ENCODE data around the gene CLEC4E.

Gene CLEC4E

GRCh38 chr12:8493084-8493483 is 47.6 kb downstream of the CLEC4E start:
- Histone ChIP-seq H3K9me2 (replicated peaks; ENCODE audit: low read depth, low read length) (no peaks in the 10 kb centered on the region), H3F3A (ENCODE audit: low read depth) (no peaks in the 10 kb centered on the region), H3K9me3 (ENCODE audit: insufficient read depth, low read depth, low read length) (no peaks in the 10 kb centered on the region; the same call in 1 of the 2 replicates), H3K4me3 (ENCODE audit: low read length, poor library complexity, severe bottlenecking) (peak overlapping the region; percentile 11), H3K4me2 (ENCODE audit: low read depth, low read length, poor library complexity, severe bottlenecking) (peak overlapping the region; percentile 46), H3K9ac (ENCODE audit: low read depth, low read length, poor library complexity, severe bottlenecking) (no peak overlapping the region), H3K4me1 (ENCODE audit: insufficient read depth, low read length, poor library complexity, severe bottlenecking) (peaks cover 18% of the 10 kb centered on the region), H2AFZ (ENCODE audit: low read length) (no peak overlapping the region), H3K36me3 (ENCODE audit: insufficient read depth, low read length) (no peaks in the 10 kb centered on the region), H4K20me1 (ENCODE audit: insufficient read depth, low read length, poor library complexity, severe bottlenecking) (no peaks in the 10 kb centered on the region), H3K27me3 (ENCODE audit: insufficient read depth, low read length, poor library complexity, severe bottlenecking) (no peaks in the 10 kb centered on the region), H3K79me2 (ENCODE audit: insufficient read depth, low read length) (no peaks in the 10 kb centered on the region)
- TF ChIP-seq, protein P1, sequence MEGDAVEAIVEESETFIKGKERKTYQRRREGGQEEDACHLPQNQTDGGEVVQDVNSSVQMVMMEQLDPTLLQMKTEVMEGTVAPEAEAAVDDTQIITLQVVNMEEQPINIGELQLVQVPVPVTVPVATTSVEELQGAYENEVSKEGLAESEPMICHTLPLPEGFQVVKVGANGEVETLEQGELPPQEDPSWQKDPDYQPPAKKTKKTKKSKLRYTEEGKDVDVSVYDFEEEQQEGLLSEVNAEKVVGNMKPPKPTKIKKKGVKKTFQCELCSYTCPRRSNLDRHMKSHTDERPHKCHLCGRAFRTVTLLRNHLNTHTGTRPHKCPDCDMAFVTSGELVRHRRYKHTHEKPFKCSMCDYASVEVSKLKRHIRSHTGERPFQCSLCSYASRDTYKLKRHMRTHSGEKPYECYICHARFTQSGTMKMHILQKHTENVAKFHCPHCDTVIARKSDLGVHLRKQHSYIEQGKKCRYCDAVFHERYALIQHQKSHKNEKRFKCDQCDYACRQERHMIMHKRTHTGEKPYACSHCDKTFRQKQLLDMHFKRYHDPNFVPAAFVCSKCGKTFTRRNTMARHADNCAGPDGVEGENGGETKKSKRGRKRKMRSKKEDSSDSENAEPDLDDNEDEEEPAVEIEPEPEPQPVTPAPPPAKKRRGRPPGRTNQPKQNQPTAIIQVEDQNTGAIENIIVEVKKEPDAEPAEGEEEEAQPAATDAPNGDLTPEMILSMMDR (conservative IDR thresholded peaks at IDR 0.05; ENCODE audit: low read length): no peak
- TF ChIP-seq EZH2phosphoT487 (IDR thresholded peaks at IDR 0.05; ENCODE audit: borderline replicate concordance): no peak

- Histone ChIP-seq H3K9me3 (ENCODE audit: insufficient read depth, low read depth, low read length) (peaks cover 3% of the 10 kb centered on the region; the same call in 1 of the 2 replicates), H2AFZ (ENCODE audit: low read length) (no peak overlapping the region), H3F3A (ENCODE audit: low read depth) (no peaks in the 10 kb centered on the region), H3K36me3 (ENCODE audit: insufficient read depth, low read length) (no peaks in the 10 kb centered on the region), H3K4me2 (ENCODE audit: low read depth, low read length, poor library complexity, severe bottlenecking) (no peak overlapping the region), H3K79me2 (ENCODE audit: insufficient read depth, low read length) (no peaks in the 10 kb centered on the region), H3K4me3 (ENCODE audit: low read length, poor library complexity, severe bottlenecking) (no peak overlapping the region), H3K9ac (ENCODE audit: low read depth, low read length, poor library complexity, severe bottlenecking) (no peak overlapping the region), H3K9me2 (replicated peaks; ENCODE audit: low read depth, low read length) (no peaks in the 10 kb centered on the region), H3K4me1 (ENCODE audit: insufficient read depth, low read length, poor library complexity, severe bottlenecking) (peaks cover 18% of the 10 kb centered on the region), H4K20me1 (ENCODE audit: insufficient read depth, low read length, poor library complexity, severe bottlenecking) (no peaks in the 10 kb centered on the region), H3K27me3 (ENCODE audit: insufficient read depth, low read length, poor library complexity, severe bottlenecking) (no peaks in the 10 kb centered on the region)
- TF ChIP-seq, protein P1 (conservative IDR thresholded peaks at IDR 0.05; ENCODE audit: low read length): no peak
- TF ChIP-seq EZH2phosphoT487 (IDR thresholded peaks at IDR 0.05; ENCODE audit: borderline replicate concordance): no peak
Observed at GRCh38 chr12:8491646-8492530, 48.8 kb downstream of the CLEC4E start.

Data from Loucy (cell line).